HEK293 (cell line): Measurements from ENCODE around the gene SLC66A1.
"Not testable (repeated sequence)": the region's sequence is repeated elsewhere in the genome, so short reads cannot be mapped to it uniquely, and the experiment has no call there.

Experiments
- CTCF ChIA-PET: fragments of 350-600 bp; formaldehyde crosslinking; extraction: SDS; loops from one replicate; lab custom pipeline; 2021; ENCODE audit warnings: antibody characterized with exemption; lab: Yijun Ruan, JAX
- POLR2A ChIA-PET: fragments of 300-600 bp; formaldehyde crosslinking; extraction: SDS; loops from one replicate; lab custom pipeline; 2020; ENCODE audit warnings: antibody characterized with exemption, inconsistent platforms; lab: Yijun Ruan, JAX
- H3K27ac ChIP-seq: fragments of 200-500 bp; sonication (Bioruptor generic); 2 replicates; pipeline ENCODE4 v1.5.1; 2014; ENCODE audit warnings: low read depth, low read length, control low read depth, inconsistent platforms; ENCODE audit errors: extremely low read depth
- H3K36me3 ChIP-seq, 2 experiments: fragments of 200-500 bp in 1 of 2; sonication (Bioruptor generic) in 1 of 2; 1 replicate in 1 of 2; 2 replicates in 1 of 2; pipeline ENCODE4 v1.5.1; 2014 to 2017; ENCODE audit warnings: inconsistent platforms in 2 of 2, low read length in 2 of 2; ENCODE audit not compliant: control insufficient read depth in 2 of 2, insufficient read depth in 1 of 2
- H3K4me1 ChIP-seq: fragments of 200-500 bp; sonication (Bioruptor generic); 2 replicates; pipeline ENCODE4 v1.5.1; 2014; ENCODE audit warnings: mild to moderate bottlenecking, low read length, inconsistent platforms; ENCODE audit not compliant: control insufficient read depth, insufficient read depth
- H3K4me3 ChIP-seq: 2 replicates; pipeline ENCODE4 v1.5.1; 2011; ENCODE audit warnings: low read depth, mild to moderate bottlenecking, control low read depth, low read length, moderate library complexity
- H3K9me3 ChIP-seq: fragments of 200-500 bp; sonication (Bioruptor generic); 2 replicates; pipeline ENCODE4 v1.5.1; 2014; ENCODE audit warnings: low read depth, low read length, inconsistent platforms; ENCODE audit not compliant: control insufficient read depth, insufficient read depth
- PBX3 ChIP-seq: sonication (generic); formaldehyde crosslinking; IDR thresholded peaks from 2 replicates; pipeline ENCODE4 v1.8.1; 2022; ENCODE audit warnings: mild to moderate bottlenecking, moderate library complexity, missing genetic modification reagents
- ZNF140 ChIP-seq: fragments of 450-650 bp; formaldehyde crosslinking; IDR thresholded peaks from 2 replicates; pipeline ENCODE4 v1.5.1; 2016; ENCODE audit warnings: missing biosample characterization, missing genetic modification characterization
- ZNF280C ChIP-seq: fragments of 450-650 bp; formaldehyde crosslinking; IDR thresholded peaks from 2 replicates; pipeline ENCODE4 v1.5.1; 2016; ENCODE audit warnings: missing biosample characterization, missing genetic modification characterization
- ZNF341 ChIP-seq: fragments of 450-650 bp; formaldehyde crosslinking; IDR thresholded peaks from 2 replicates; pipeline ENCODE4; 2016; ENCODE audit warnings: low read depth, missing biosample characterization, missing genetic modification characterization
- ZNF362 ChIP-seq: fragments of 450-650 bp; formaldehyde crosslinking; IDR thresholded peaks from 2 replicates; pipeline ENCODE4 v1.5.1; 2016; ENCODE audit warnings: missing biosample characterization, missing genetic modification characterization
- ZNF433 ChIP-seq: fragments of 450-650 bp; formaldehyde crosslinking; IDR thresholded peaks from 2 replicates; pipeline ENCODE4 v1.5.1; 2016; ENCODE audit warnings: missing biosample characterization, missing genetic modification characterization, low read depth
- ZNF776 ChIP-seq: fragments of 450-650 bp; formaldehyde crosslinking; IDR thresholded peaks from 2 replicates; pipeline ENCODE4 v1.5.0; 2017; ENCODE audit warnings: missing biosample characterization, missing genetic modification characterization, borderline replicate concordance
- ZNF837 ChIP-seq: fragments of 450-650 bp; formaldehyde crosslinking; IDR thresholded peaks from 2 replicates; pipeline ENCODE4 v1.5.1; 2016; ENCODE audit warnings: missing biosample characterization, missing genetic modification characterization
- ZSCAN4 ChIP-seq: fragments of 450-650 bp; formaldehyde crosslinking; IDR thresholded peaks from 2 replicates; pipeline ENCODE4 v1.5.1; 2017; ENCODE audit warnings: missing biosample characterization, missing genetic modification characterization

Gene SLC66A1

GRCh38 chr1:19284881-19285280, 27.2 kb upstream of the SLC66A1 start (continued):
- TF ChIP-seq ZNF776 (tag by site-specific recombination) (no peak), ZNF362 (tag by site-specific recombination) (no peak), ZNF433 (tag by site-specific recombination) (no peak), PBX3 (CRISPR knock-in tag) (no peak), ZSCAN4 (tag by site-specific recombination) (no peak)
- TF ChIP-seq, all 188 proteins: peak for 0

GRCh38 chr1:19285366-19285765, 26.8 kb upstream of the SLC66A1 start:
- POLR2A ChIA-PET, H3K27ac ChIP-seq, H3K4me1 ChIP-seq, H3K9me3 ChIP-seq, H3K4me3 ChIP-seq, CTCF ChIA-PET: not testable (repeated sequence)
- H3K36me3 ChIP-seq: peaks cover 6 to 43% of the 10 kb centered on the region in 2 experiments; a peak in 2 of 3 replicates

- TF ChIP-seq ZNF341: peak; percentile 83
- H3K9me3 ChIP-seq, H3K27ac ChIP-seq, POLR2A ChIA-PET, H3K4me3 ChIP-seq, CTCF ChIA-PET, H3K4me1 ChIP-seq: not testable (repeated sequence)
- peaks cover 3 to 43% of the 10 kb centered on the region in 2 experiments; a peak in 2 of 3 replicates for H3K36me3 ChIP-seq
Observed at GRCh38 chr1:19285807-19286206, 26.3 kb upstream of the SLC66A1 start.

GRCh38 chr1:19287436-19288185, 24.5 kb upstream of the SLC66A1 start:
- Histone ChIP-seq H3K9me3 (no peaks in the 10 kb centered on the region), H3K27ac (no peak overlapping the region), H3K36me3 (peaks cover 6 to 34% of the 10 kb centered on the region in 2 experiments; a peak in 2 of 3 replicates), H3K4me3 (no peak overlapping the region), H3K4me1 (no peaks in the 10 kb centered on the region)
- POLR2A ChIA-PET: no interaction called here
- TF ChIP-seq ZNF140 (tag by site-specific recombination): no peak
- no peak for TF ChIP-seq ZNF280C (tag by site-specific recombination)
- TF ChIP-seq ZNF837 (tag by site-specific recombination): no peak
- CTCF ChIA-PET: no interaction called here

- H3K9me3 ChIP-seq, H3K4me3 ChIP-seq, CTCF ChIA-PET, H3K27ac ChIP-seq, H3K4me1 ChIP-seq, POLR2A ChIA-PET: not testable (repeated sequence)
- H3K36me3 ChIP-seq: peaks cover 6 to 30% of the 10 kb centered on the region in 2 experiments; a peak in 2 of 3 replicates
Observed at GRCh38 chr1:19288324-19289241, 23.5 kb upstream of the SLC66A1 start, which contains the start of gene AKR7A3. TSS of gene AKR7A3 (minus strand) at chr1:19288770. CDS start at chr1:19288709, 61 bp downstream.
